Ishikawa (cell line): ENCODE measurements around the gene GDPD4.

Experiments
- CEBPB ChIP-seq: IDR thresholded peaks from 2 replicates; pipeline ENCODE4 v1.6.1; 2012
- CREB1 ChIP-seq: IDR thresholded peaks from 2 replicates; pipeline ENCODE4 v1.6.1; 2012; ENCODE audit warnings: low read depth
- EGR1 ChIP-seq: IDR thresholded peaks from 2 replicates; pipeline ENCODE4 v1.6.1; 2012
- EP300 ChIP-seq: IDR thresholded peaks from 2 replicates; pipeline ENCODE4 v1.6.1; 2012; ENCODE audit warnings: borderline replicate concordance
- FOXM1 ChIP-seq: IDR thresholded peaks from 2 replicates; pipeline ENCODE4 v1.6.1; 2012; ENCODE audit warnings: low read depth, borderline replicate concordance
- NFIC ChIP-seq: IDR thresholded peaks from 2 replicates; pipeline ENCODE4 v1.6.1; 2012
- RAD21 ChIP-seq: IDR thresholded peaks from 2 replicates; pipeline ENCODE4 v1.6.1; 2012; ENCODE audit warnings: low read depth
- TAF1 ChIP-seq: IDR thresholded peaks from 2 replicates; pipeline ENCODE4 v1.6.1; 2012; ENCODE audit warnings: low read depth, mild to moderate bottlenecking
- TCF12 ChIP-seq: IDR thresholded peaks from 2 replicates; pipeline ENCODE4 v1.6.1; 2012; ENCODE audit warnings: low read depth
- TEAD4 ChIP-seq: IDR thresholded peaks from 2 replicates; pipeline ENCODE4 v1.6.1; 2012
- YY1 ChIP-seq: IDR thresholded peaks from 2 replicates; pipeline ENCODE4 v1.6.1; 2012; ENCODE audit warnings: low read depth
- ZBTB7A ChIP-seq: IDR thresholded peaks from 2 replicates; pipeline ENCODE4 v1.6.1; 2012; ENCODE audit warnings: low read depth
- TF ChIP-seq, protein P1 (sequence below): IDR thresholded peaks from 2 replicates; pipeline ENCODE4 v1.6.1; 2012; ENCODE audit warnings: low read depth, mild to moderate bottlenecking
- TF ChIP-seq, protein P2 (sequence below): IDR thresholded peaks from 2 replicates; pipeline ENCODE4 v1.6.1; 2012
- TF ChIP-seq, protein P3 (sequence below): IDR thresholded peaks from 2 replicates; pipeline ENCODE4 v1.6.1; 2012

GDPD4 gene

DNA sequence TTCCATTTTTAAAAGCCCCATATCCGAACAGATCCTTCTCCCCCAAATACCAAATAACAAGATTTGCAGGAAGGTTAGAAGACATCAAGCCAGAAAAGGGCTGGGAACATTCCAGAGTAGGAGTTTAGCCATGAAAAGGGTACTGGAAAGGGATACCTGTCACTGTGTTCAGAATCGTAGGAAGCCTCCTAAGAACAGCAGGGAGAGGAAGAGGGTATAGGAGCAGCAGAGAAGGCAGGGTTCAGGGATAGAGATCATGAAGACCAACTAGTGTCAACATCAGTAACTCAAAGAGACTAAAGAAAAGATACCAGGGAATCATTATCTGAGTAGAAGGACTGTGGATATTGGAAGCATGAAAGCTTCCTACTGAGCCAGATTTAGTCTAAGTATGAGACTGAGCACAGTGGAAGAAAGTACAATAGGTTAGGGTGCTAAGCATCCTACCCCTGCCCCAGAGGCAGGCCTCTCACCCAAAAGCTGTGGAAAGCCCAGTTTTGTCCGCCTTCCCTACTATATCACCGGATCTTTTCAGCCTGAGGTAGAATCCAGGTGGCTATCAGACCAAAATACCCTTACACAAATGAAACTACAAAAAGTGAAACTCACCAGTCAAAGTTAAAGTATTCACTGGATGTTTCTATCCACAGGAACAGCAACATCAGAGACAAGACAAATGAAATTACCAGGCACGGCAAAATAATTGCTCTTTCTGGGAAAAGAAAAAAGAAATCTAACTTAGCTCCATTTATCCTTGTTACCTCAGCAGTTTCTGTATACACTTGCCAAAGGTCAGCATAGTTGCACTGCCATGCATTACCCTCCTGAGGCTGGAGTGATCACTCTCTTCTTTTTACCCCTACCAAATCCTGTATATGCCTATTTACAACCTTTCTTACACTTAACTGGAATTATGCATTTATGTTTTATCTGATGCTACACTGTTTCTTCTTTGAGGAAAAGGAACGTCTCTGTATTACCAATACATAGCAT, 16.7 kb downstream of the GDPD4 start:
- TF ChIP-seq NFIC: no peak
- TF ChIP-seq, protein P1, sequence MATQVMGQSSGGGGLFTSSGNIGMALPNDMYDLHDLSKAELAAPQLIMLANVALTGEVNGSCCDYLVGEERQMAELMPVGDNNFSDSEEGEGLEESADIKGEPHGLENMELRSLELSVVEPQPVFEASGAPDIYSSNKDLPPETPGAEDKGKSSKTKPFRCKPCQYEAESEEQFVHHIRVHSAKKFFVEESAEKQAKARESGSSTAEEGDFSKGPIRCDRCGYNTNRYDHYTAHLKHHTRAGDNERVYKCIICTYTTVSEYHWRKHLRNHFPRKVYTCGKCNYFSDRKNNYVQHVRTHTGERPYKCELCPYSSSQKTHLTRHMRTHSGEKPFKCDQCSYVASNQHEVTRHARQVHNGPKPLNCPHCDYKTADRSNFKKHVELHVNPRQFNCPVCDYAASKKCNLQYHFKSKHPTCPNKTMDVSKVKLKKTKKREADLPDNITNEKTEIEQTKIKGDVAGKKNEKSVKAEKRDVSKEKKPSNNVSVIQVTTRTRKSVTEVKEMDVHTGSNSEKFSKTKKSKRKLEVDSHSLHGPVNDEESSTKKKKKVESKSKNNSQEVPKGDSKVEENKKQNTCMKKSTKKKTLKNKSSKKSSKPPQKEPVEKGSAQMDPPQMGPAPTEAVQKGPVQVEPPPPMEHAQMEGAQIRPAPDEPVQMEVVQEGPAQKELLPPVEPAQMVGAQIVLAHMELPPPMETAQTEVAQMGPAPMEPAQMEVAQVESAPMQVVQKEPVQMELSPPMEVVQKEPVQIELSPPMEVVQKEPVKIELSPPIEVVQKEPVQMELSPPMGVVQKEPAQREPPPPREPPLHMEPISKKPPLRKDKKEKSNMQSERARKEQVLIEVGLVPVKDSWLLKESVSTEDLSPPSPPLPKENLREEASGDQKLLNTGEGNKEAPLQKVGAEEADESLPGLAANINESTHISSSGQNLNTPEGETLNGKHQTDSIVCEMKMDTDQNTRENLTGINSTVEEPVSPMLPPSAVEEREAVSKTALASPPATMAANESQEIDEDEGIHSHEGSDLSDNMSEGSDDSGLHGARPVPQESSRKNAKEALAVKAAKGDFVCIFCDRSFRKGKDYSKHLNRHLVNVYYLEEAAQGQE: no peak
- TF ChIP-seq EGR1: no peak
- TF ChIP-seq ZBTB7A: no peak
- TF ChIP-seq TCF12: no peak
- no peak for TF ChIP-seq TEAD4
- no peak for TF ChIP-seq RAD21
- TF ChIP-seq, protein P2, sequence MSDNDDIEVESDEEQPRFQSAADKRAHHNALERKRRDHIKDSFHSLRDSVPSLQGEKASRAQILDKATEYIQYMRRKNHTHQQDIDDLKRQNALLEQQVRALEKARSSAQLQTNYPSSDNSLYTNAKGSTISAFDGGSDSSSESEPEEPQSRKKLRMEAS: no peak
- TF ChIP-seq YY1: no peak
- no peak for TF ChIP-seq CEBPB
- TF ChIP-seq CREB1: no peak
- no peak for TF ChIP-seq FOXM1
- TF ChIP-seq, protein P3, sequence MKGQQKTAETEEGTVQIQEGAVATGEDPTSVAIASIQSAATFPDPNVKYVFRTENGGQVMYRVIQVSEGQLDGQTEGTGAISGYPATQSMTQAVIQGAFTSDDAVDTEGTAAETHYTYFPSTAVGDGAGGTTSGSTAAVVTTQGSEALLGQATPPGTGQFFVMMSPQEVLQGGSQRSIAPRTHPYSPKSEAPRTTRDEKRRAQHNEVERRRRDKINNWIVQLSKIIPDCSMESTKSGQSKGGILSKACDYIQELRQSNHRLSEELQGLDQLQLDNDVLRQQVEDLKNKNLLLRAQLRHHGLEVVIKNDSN: no peak
- no peak for TF ChIP-seq TAF1
- TF ChIP-seq EP300: no peak

DNA sequence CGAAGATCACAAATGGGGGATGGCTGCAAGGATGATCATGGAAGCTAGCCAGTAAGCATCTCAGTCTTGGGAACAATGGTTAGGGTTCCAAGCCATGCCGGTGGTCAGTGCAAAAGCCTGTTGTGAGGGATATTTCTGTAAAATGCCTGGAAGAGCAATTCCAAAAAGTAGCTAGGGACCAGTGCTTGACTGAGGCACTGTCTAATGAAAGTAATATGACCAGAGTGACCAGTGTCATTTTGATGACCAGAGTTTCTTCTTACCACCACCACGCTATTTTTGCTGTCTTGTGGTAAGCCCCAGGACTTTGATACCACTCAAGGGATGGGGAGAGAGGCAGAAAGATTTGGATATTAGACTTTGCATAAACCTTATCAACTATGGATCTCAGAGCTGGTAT, 18.4 kb downstream of the GDPD4 start:
- TF ChIP-seq, protein P1: no peak
- TF ChIP-seq RAD21: no peak
- TF ChIP-seq NFIC: no peak
- TF ChIP-seq EGR1: no peak
- TF ChIP-seq CEBPB: no peak
- TF ChIP-seq TAF1: no peak
- TF ChIP-seq TEAD4: no peak
- TF ChIP-seq CREB1: no peak
- no peak for TF ChIP-seq EP300
- TF ChIP-seq TCF12: no peak
- no peak for TF ChIP-seq FOXM1
- no peak for TF ChIP-seq YY1

DNA sequence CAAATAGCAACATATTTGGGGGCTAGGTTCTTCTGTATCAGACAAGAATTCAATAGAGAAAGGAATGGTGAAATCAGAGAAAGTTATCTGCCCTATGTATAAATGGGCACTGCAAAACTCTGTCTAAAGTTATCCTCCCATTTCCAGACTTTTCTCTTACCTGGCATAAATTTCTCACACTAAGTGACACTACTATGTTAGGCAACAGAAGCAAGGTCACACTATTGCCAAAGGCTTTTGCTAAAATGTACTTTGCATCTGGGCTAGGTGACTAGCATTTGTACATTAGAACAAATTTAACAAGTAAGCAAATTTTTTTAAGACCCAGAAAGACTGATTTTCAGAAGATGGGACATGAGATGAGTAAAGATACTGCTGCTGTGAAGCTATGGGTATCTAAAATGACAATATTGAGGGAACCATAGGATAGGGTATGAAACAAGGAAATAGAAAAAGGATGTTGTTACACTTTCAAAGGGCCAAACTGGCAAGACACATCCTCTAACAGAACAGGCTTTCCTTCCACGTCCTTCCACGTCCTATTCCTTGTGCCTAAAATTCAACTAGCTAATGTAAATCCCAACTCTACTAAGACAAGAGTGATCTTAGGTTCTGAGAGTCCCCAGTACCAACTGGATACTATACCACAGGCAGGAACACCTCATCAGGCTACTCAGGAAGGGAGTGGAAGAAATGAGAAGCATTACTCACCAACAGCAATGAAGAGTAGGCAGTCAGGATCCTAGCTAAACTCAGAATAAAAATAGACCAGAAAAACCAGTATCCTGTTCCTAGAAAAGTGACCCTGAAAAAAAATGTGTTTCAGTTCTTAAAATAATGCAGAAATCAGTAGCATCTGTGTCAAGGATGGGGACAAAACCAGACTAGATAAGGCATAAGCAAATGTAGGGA, 22.6 kb downstream of the GDPD4 start:
- TF ChIP-seq RAD21: no peak
- TF ChIP-seq, protein P2: no peak

DNA sequence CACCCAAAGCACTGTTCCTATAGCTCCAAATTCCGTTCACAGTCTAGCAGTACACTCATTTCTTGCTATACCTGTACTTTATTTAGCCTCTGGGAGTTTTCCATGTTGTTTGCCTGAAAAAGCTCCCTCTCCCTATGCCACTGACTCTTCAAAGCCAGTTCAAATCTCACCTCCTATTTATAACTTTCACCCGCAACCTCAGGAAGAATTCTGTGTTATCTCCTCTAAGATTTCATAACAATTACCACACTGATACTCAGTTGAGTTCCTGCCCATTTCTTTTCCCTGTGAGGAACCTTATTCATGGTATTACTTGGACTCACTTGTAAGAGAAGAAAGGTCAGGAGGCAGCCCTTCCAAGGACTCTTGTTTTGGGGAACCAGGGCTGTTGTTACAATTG, 25.2 kb downstream of the GDPD4 start:
- TF ChIP-seq TCF12 (no peak), YY1 (no peak), EGR1 (no peak), NFIC (no peak), FOXM1 (no peak), EP300 (no peak), TEAD4 (no peak), CREB1 (no peak), CEBPB (no peak), TAF1 (no peak), ZBTB7A (no peak), RAD21 (no peak)
- TF ChIP-seq, protein P1: no peak
- TF ChIP-seq, protein P3: no peak
- TF ChIP-seq, protein P2: no peak
